HEK293 (cell line): ENCODE results near the gene CTSA.

Experiments
- CTCF ChIA-PET: fragments of 350-600 bp; formaldehyde crosslinking; extraction: SDS; loops from one replicate; lab custom pipeline; 2021; ENCODE audit warnings: antibody characterized with exemption; lab: Yijun Ruan, JAX
- POLR2A ChIA-PET: fragments of 300-600 bp; formaldehyde crosslinking; extraction: SDS; loops from one replicate; lab custom pipeline; 2020; ENCODE audit warnings: antibody characterized with exemption, inconsistent platforms; lab: Yijun Ruan, JAX
- H3K27ac ChIP-seq: fragments of 200-500 bp; sonication (Bioruptor generic); 2 replicates; pipeline ENCODE4 v1.5.1; 2014; ENCODE audit warnings: low read depth, low read length, control low read depth, inconsistent platforms; ENCODE audit errors: extremely low read depth
- H3K36me3 ChIP-seq, 2 experiments: fragments of 200-500 bp in 1 of 2; sonication (Bioruptor generic) in 1 of 2; 1 replicate in 1 of 2; 2 replicates in 1 of 2; pipeline ENCODE4 v1.5.1; 2014 to 2017; ENCODE audit warnings: inconsistent platforms in 2 of 2, low read length in 2 of 2; ENCODE audit not compliant: control insufficient read depth in 2 of 2, insufficient read depth in 1 of 2
- H3K4me1 ChIP-seq: fragments of 200-500 bp; sonication (Bioruptor generic); 2 replicates; pipeline ENCODE4 v1.5.1; 2014; ENCODE audit warnings: mild to moderate bottlenecking, low read length, inconsistent platforms; ENCODE audit not compliant: control insufficient read depth, insufficient read depth
- H3K4me3 ChIP-seq: 2 replicates; pipeline ENCODE4 v1.5.1; 2011; ENCODE audit warnings: low read depth, mild to moderate bottlenecking, control low read depth, low read length, moderate library complexity
- H3K9me3 ChIP-seq: fragments of 200-500 bp; sonication (Bioruptor generic); 2 replicates; pipeline ENCODE4 v1.5.1; 2014; ENCODE audit warnings: low read depth, low read length, inconsistent platforms; ENCODE audit not compliant: control insufficient read depth, insufficient read depth
- GLIS1 ChIP-seq: fragments of 450-650 bp; formaldehyde crosslinking; IDR thresholded peaks from 2 replicates; pipeline ENCODE4 v1.5.1; 2016; ENCODE audit warnings: missing biosample characterization, missing genetic modification characterization
- HIC1 ChIP-seq: fragments of 450-650 bp; formaldehyde crosslinking; IDR thresholded peaks from 2 replicates; pipeline ENCODE4 v1.5.1; 2016; ENCODE audit warnings: missing biosample characterization, missing genetic modification characterization
- HOXC10 ChIP-seq: sonication (generic); formaldehyde crosslinking; IDR thresholded peaks from 2 replicates; pipeline ENCODE4 v1.8.1; 2023; ENCODE audit warnings: mild to moderate bottlenecking, missing genetic modification reagents
- IKZF3 ChIP-seq: fragments of 450-650 bp; IDR thresholded peaks from 2 replicates; pipeline ENCODE4 v1.5.0; 2018; ENCODE audit warnings: missing biosample characterization, mild to moderate bottlenecking, missing genetic modification characterization, moderate library complexity
- KLF16 ChIP-seq: fragments of 450-650 bp; formaldehyde crosslinking; IDR thresholded peaks from 2 replicates; pipeline ENCODE4 v1.5.1; 2017; ENCODE audit warnings: missing biosample characterization, missing genetic modification characterization
- KLF9 ChIP-seq: fragments of 450-650 bp; formaldehyde crosslinking; IDR thresholded peaks from 2 replicates; pipeline ENCODE4 v1.5.1; 2016; ENCODE audit warnings: missing biosample characterization, missing genetic modification characterization, low read depth
- PRDM1 ChIP-seq: fragments of 450-650 bp; formaldehyde crosslinking; IDR thresholded peaks from 2 replicates; pipeline ENCODE4; 2016; ENCODE audit warnings: missing biosample characterization, missing genetic modification characterization
- SP7 ChIP-seq: fragments of 450-650 bp; formaldehyde crosslinking; IDR thresholded peaks from 2 replicates; pipeline ENCODE4 v1.5.1; 2016; ENCODE audit warnings: missing biosample characterization, missing genetic modification characterization
- TRIM28 ChIP-seq: IDR thresholded peaks from 2 replicates; pipeline ENCODE4 v1.6.1; 2011; ENCODE audit warnings: low read length, control low read depth, borderline replicate concordance
- YY1 ChIP-seq: fragments of 450-650 bp; formaldehyde crosslinking; IDR thresholded peaks from 2 replicates; pipeline ENCODE4 v1.5.1; 2018; ENCODE audit warnings: missing biosample characterization, missing genetic modification characterization
- ZBTB48 ChIP-seq: fragments of 450-650 bp; formaldehyde crosslinking; IDR thresholded peaks from 2 replicates; pipeline ENCODE4 v1.5.1; 2016; ENCODE audit warnings: missing biosample characterization, missing genetic modification characterization
- ZFP69B ChIP-seq: fragments of 450-650 bp; formaldehyde crosslinking; IDR thresholded peaks from 2 replicates; pipeline ENCODE4 v1.5.1; 2016; ENCODE audit warnings: missing biosample characterization, missing genetic modification characterization
- ZNF2 ChIP-seq: fragments of 450-650 bp; formaldehyde crosslinking; IDR thresholded peaks from 2 replicates; pipeline ENCODE4 v1.5.1; 2016; ENCODE audit warnings: missing biosample characterization, missing genetic modification characterization
- ZNF202 ChIP-seq: fragments of 450-650 bp; formaldehyde crosslinking; IDR thresholded peaks from 2 replicates; pipeline ENCODE4 v1.5.1; 2016; ENCODE audit warnings: missing biosample characterization, missing genetic modification characterization, borderline replicate concordance
- ZNF214 ChIP-seq: fragments of 450-650 bp; formaldehyde crosslinking; IDR thresholded peaks from 2 replicates; pipeline ENCODE4 v1.5.1; 2017; ENCODE audit warnings: missing biosample characterization, mild to moderate bottlenecking, missing genetic modification characterization, borderline replicate concordance
- ZNF341 ChIP-seq: fragments of 450-650 bp; formaldehyde crosslinking; IDR thresholded peaks from 2 replicates; pipeline ENCODE4; 2016; ENCODE audit warnings: low read depth, missing biosample characterization, missing genetic modification characterization
- ZNF394 ChIP-seq: fragments of 450-650 bp; formaldehyde crosslinking; IDR thresholded peaks from 2 replicates; pipeline ENCODE4 v1.5.1; 2016; ENCODE audit warnings: missing biosample characterization, missing genetic modification characterization, mild to moderate bottlenecking, moderate library complexity, borderline replicate concordance
- ZNF510 ChIP-seq: fragments of 450-650 bp; formaldehyde crosslinking; IDR thresholded peaks from 2 replicates; pipeline ENCODE4 v1.5.1; 2018; ENCODE audit warnings: mild to moderate bottlenecking, missing genetic modification characterization, missing biosample characterization; ENCODE audit not compliant: insufficient replicate concordance
- ZNF529 ChIP-seq: fragments of 450-650 bp; formaldehyde crosslinking; IDR thresholded peaks from 2 replicates; pipeline ENCODE4 v1.5.1; 2017; ENCODE audit warnings: missing genetic modification characterization, missing biosample characterization; ENCODE audit not compliant: insufficient replicate concordance
- ZNF530 ChIP-seq: fragments of 450-650 bp; formaldehyde crosslinking; IDR thresholded peaks from 2 replicates; pipeline ENCODE4 v1.5.1; 2016; ENCODE audit warnings: low read depth, missing biosample characterization, missing genetic modification characterization
- ZNF544 ChIP-seq: fragments of 450-650 bp; formaldehyde crosslinking; IDR thresholded peaks from 2 replicates; pipeline ENCODE4 v1.5.0; 2017; ENCODE audit warnings: missing biosample characterization, missing genetic modification characterization
- ZNF558 ChIP-seq: fragments of 450-650 bp; formaldehyde crosslinking; IDR thresholded peaks from 2 replicates; pipeline ENCODE4 v1.5.1; 2016; ENCODE audit warnings: missing biosample characterization, missing genetic modification characterization
- ZNF629 ChIP-seq: fragments of 450-650 bp; formaldehyde crosslinking; IDR thresholded peaks from 2 replicates; pipeline ENCODE4 v1.5.1; 2017; ENCODE audit warnings: missing biosample characterization, missing genetic modification characterization
- ZNF660 ChIP-seq: fragments of 450-650 bp; IDR thresholded peaks from 2 replicates; pipeline ENCODE4 v1.5.1; 2018; ENCODE audit warnings: missing biosample characterization, mild to moderate bottlenecking, missing genetic modification characterization
- ZNF664 ChIP-seq: fragments of 450-650 bp; formaldehyde crosslinking; IDR thresholded peaks from 2 replicates; pipeline ENCODE4 v1.5.1; 2016; ENCODE audit warnings: missing biosample characterization, missing genetic modification characterization
- ZNF701 ChIP-seq: fragments of 450-650 bp; formaldehyde crosslinking; IDR thresholded peaks from 2 replicates; pipeline ENCODE4 v1.5.1; 2016; ENCODE audit warnings: missing biosample characterization, missing genetic modification characterization
- ZNF837 ChIP-seq: fragments of 450-650 bp; formaldehyde crosslinking; IDR thresholded peaks from 2 replicates; pipeline ENCODE4 v1.5.1; 2016; ENCODE audit warnings: missing biosample characterization, missing genetic modification characterization
- ZNF843 ChIP-seq: fragments of 450-650 bp; formaldehyde crosslinking; IDR thresholded peaks from 2 replicates; pipeline ENCODE4 v1.5.1; 2016; ENCODE audit warnings: missing biosample characterization, missing genetic modification characterization
- ZSCAN18 ChIP-seq: fragments of 450-650 bp; formaldehyde crosslinking; IDR thresholded peaks from 2 replicates; pipeline ENCODE4 v1.5.1; 2016; ENCODE audit warnings: missing biosample characterization, missing genetic modification characterization
- ZXDB ChIP-seq: fragments of 450-650 bp; formaldehyde crosslinking; IDR thresholded peaks from 2 replicates; pipeline ENCODE4 v1.5.1; 2016; ENCODE audit warnings: missing biosample characterization, missing genetic modification characterization
- TF ChIP-seq, protein P1 (sequence below): IDR thresholded peaks from 2 replicates; pipeline ENCODE4 v1.6.1; 2011; ENCODE audit warnings: mild to moderate bottlenecking, low read depth, low read length, borderline replicate concordance
- TF ChIP-seq, protein P2 (sequence below): sonication (generic); formaldehyde crosslinking; IDR thresholded peaks from 2 replicates; pipeline ENCODE4 v1.8.1; 2022; ENCODE audit warnings: mild to moderate bottlenecking, moderate library complexity, missing genetic modification reagents

CTSA gene

DNA sequence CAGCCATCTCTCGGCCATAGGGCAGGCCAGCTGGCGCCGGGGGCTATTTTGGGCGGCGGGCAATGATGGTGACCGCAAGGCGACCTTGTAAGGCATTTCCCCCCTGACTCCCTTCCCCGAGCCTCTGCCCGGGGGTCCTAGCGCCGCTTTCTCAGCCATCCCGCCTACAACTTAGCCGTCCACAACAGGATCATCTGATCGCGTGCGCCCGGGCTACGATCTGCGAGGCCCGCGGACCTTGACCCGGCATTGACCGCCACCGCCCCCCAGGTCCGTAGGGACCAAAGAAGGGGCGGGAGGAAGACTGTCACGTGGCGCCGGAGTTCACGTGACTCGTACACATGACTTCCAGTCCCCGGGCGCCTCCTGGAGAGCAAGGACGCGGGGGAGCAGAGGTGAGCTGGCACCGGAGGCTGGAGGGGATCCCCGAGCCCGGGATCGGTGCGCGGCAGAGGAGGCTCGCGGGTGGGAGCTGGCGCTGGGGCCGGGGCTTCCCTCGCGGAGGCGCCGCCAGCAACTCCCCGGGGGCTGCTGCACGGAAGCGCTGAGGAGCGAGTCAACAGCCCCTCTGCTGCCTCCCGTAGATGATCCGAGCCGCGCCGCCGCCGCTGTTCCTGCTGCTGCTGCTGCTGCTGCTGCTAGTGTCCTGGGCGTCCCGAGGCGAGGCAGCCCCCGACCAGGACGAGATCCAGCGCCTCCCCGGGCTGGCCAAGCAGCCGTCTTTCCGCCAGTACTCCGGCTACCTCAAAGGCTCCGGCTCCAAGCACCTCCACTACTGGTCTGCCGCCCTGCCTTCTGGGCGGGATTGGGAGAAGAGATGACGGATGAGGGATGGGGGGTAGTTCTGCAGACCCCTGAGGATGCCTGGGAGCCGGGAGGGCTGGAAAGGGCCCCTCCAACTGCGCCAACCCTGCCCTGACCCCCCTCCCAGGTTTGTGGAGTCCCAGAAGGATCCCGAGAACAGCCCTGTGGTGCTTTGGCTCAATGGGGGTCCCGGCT, at the start of gene CTSA, which contains the start of gene NEURL2:
Gene CTSA, plus strand, starts transcription at position 351 of the 999 bp plus-strand sequence. Its CDS starts 234 bp downstream, at position 585.
Gene NEURL2, minus strand, starts transcription at position 224 of the 999 bp plus-strand sequence. Its CDS starts 217 bp downstream, at position 7.
- ChIA-PET POLR2A (interaction anchor here (0.8 to 2.0 kb wide), 5 partner anchors 10 to 43 kb away, joined by 3 to 16 read pairs (median 7); partner anchors contain the start of genes PCIF1 and ZSWIM1), CTCF (interaction anchor here (0.5 to 1.6 kb wide), 6 partner anchors 9 to 92 kb away, joined by 3 to 7 read pairs (median 4); no protein-coding TSS in a partner anchor)
- Histone ChIP-seq H3K4me3 (peak within 1 kb of the TSS; percentile 90), H3K4me1 (peaks cover 3% of the 10 kb centered on the region; the same call in 1 of the 2 replicates), H3K9me3 (no peaks in the 10 kb centered on the region), H3K27ac (no peak within 1 kb of the TSS; the same call in 1 of the 2 replicates), H3K36me3 (peaks cover 0 to 43% of the 10 kb centered on the region in 2 experiments; a peak in 2 of 3 replicates)
- TF ChIP-seq ZNF394 (tag by site-specific recombination) (peak; percentile 70; the same call in 1 of the 2 replicates), ZNF558 (tag by site-specific recombination) (no peak), HOXC10 (CRISPR knock-in tag) (no peak), ZNF660 (tag by site-specific recombination) (peak; percentile 32; the same call in 1 of the 2 replicates), ZNF202 (tag by site-specific recombination) (no peak), ZNF530 (tag by site-specific recombination) (no peak), ZNF664 (tag by site-specific recombination) (0 out of 2 replicates have a peak, but pooled peaks have one; percentile 53), ZBTB48 (tag by site-specific recombination) (peak; percentile 90), ZNF341 (tag by site-specific recombination) (peak; percentile 90), ZNF214 (no peak), YY1 (peak; percentile 94), PRDM1 (tag by site-specific recombination) (no peak), GLIS1 (tag by site-specific recombination) (peak; percentile 99), ZNF837 (tag by site-specific recombination) (no peak), ZFP69B (tag by site-specific recombination) (no peak), ZXDB (tag by site-specific recombination) (peak; percentile 98), KLF16 (peak; percentile 100), ZNF529 (tag by site-specific recombination) (no peak), ZNF510 (tag by site-specific recombination) (no peak), IKZF3 (tag by site-specific recombination) (0 out of 2 replicates have a peak, but pooled peaks have one; percentile 12), HIC1 (no peak), ZNF843 (tag by site-specific recombination) (peak; percentile 77), ZNF629 (tag by site-specific recombination) (peak; percentile 82), ZSCAN18 (tag by site-specific recombination) (no peak), KLF9 (tag by site-specific recombination) (peak; percentile 95), ZNF544 (tag by site-specific recombination) (no peak), TRIM28 (no peak), ZNF2 (peak; percentile 81; the same call in 1 of the 2 replicates), ZNF701 (tag by site-specific recombination) (no peak), SP7 (peak; percentile 93)
- TF ChIP-seq, protein P1, sequence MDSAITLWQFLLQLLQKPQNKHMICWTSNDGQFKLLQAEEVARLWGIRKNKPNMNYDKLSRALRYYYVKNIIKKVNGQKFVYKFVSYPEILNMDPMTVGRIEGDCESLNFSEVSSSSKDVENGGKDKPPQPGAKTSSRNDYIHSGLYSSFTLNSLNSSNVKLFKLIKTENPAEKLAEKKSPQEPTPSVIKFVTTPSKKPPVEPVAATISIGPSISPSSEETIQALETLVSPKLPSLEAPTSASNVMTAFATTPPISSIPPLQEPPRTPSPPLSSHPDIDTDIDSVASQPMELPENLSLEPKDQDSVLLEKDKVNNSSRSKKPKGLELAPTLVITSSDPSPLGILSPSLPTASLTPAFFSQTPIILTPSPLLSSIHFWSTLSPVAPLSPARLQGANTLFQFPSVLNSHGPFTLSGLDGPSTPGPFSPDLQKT = no peak
- TF ChIP-seq, protein P2, sequence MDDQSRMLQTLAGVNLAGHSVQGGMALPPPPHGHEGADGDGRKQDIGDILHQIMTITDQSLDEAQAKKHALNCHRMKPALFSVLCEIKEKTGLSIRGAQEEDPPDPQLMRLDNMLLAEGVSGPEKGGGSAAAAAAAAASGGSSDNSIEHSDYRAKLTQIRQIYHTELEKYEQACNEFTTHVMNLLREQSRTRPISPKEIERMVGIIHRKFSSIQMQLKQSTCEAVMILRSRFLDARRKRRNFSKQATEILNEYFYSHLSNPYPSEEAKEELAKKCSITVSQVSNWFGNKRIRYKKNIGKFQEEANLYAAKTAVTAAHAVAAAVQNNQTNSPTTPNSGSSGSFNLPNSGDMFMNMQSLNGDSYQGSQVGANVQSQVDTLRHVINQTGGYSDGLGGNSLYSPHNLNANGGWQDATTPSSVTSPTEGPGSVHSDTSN (CRISPR knock-in tag) = no peak; the same call in 1 of the 2 replicates
